Inferior parietal cortex (tissue), 1 donor: ENCODE measurements around the gene DSG3.

ENCODE experiments used
- DNase-seq: peaks from one replicate; pipeline ENCODE4 v3.0.0-alpha.2; 2016; ENCODE audit errors: extremely low spot score

The DSG3 gene

GRCh38 chr18:31447530-31448191 is at the start of gene DSG3:
Gene DSG3, plus strand, starts transcription at chr18:31447741. Its CDS starts 137 bp downstream, at chr18:31447878.
- no peak for DNase-seq

GRCh38 chr18:31398191-31398590 is 49.4 kb upstream of the DSG3 start:
- no peak for DNase-seq

- no peak for DNase-seq
Observed at GRCh38 chr18:31399306-31400032, 48.1 kb upstream of the DSG3 start.

GRCh38 chr18:31401156-31402025 is 46.1 kb upstream of the DSG3 start:
- DNase-seq, result no peak

- no peak for DNase-seq
Observed at GRCh38 chr18:31402026-31402373, 45.5 kb upstream of the DSG3 start.

- no peak for DNase-seq
Observed at GRCh38 chr18:31403409-31403808, 44.1 kb upstream of the DSG3 start.

- DNase-seq, result no peak
Observed at GRCh38 chr18:31407649-31408048, 39.9 kb upstream of the DSG3 start.

GRCh38 chr18:31409276-31409675 is 38.3 kb upstream of the DSG3 start:
- DNase-seq, result no peak

- DNase-seq, result no peak
Observed at GRCh38 chr18:31410716-31411483, 36.6 kb upstream of the DSG3 start.

- DNase-seq, result no peak
Observed at GRCh38 chr18:31413137-31413536, 34.4 kb upstream of the DSG3 start.

GRCh38 chr18:31417850-31418249 is 29.7 kb upstream of the DSG3 start:
- DNase-seq, result no peak

- DNase-seq, result no peak
Observed at GRCh38 chr18:31419457-31419932, 28.0 kb upstream of the DSG3 start.

- DNase-seq, result no peak
Observed at GRCh38 chr18:31420032-31420431, 27.5 kb upstream of the DSG3 start.

GRCh38 chr18:31420524-31420923 is 27.0 kb upstream of the DSG3 start:
- DNase-seq, result no peak

- DNase-seq, result no peak
Observed at GRCh38 chr18:31424383-31424988, 23.1 kb upstream of the DSG3 start.

GRCh38 chr18:31426021-31426420 is 21.5 kb upstream of the DSG3 start:
- DNase-seq, result no peak

- DNase-seq, result no peak
Observed at GRCh38 chr18:31426871-31427406, 20.6 kb upstream of the DSG3 start.

GRCh38 chr18:31428211-31428610 is 19.3 kb upstream of the DSG3 start:
- no peak for DNase-seq

GRCh38 chr18:31429623-31430022 is 17.9 kb upstream of the DSG3 start:
- no peak for DNase-seq

- DNase-seq, result no peak
Observed at GRCh38 chr18:31430072-31430471, 17.5 kb upstream of the DSG3 start.

- DNase-seq, result no peak
Observed at GRCh38 chr18:31430554-31430953, 17.0 kb upstream of the DSG3 start.
